GM12891 (cell line): Measurements from ENCODE around the gene AAR2.

ENCODE experiments used
- DNase-seq: peaks from one replicate; pipeline ENCODE4 v3.0.0; 2011; ENCODE audit warnings: low spot score; ENCODE audit not compliant: insufficient read length
- FAIRE-seq: peaks from 2 replicates; lab custom pipeline; 2011; peaks lifted over from hg19 to GRCh38; lab: Jason Lieb, UNC
- PAX5 ChIP-seq: IDR thresholded peaks from 2 replicates; pipeline ENCODE4 v1.6.1; 2011; ENCODE audit warnings: low read length, moderate library complexity, mild to moderate bottlenecking; ENCODE audit not compliant: insufficient read depth, severe bottlenecking
- POLR2A ChIP-seq: IDR thresholded peaks from 2 replicates; pipeline ENCODE4 v1.6.1; 2011; ENCODE audit warnings: low read depth, low read length, control low read depth
- POLR2AphosphoS5 ChIP-seq: IDR thresholded peaks from 2 replicates; pipeline ENCODE4 v1.6.1; 2011; ENCODE audit warnings: low read depth, low read length, control low read depth
- POU2F2 ChIP-seq: IDR thresholded peaks from 2 replicates; pipeline ENCODE4 v1.6.1; 2011; ENCODE audit warnings: low read depth, mild to moderate bottlenecking, control low read depth, low read length, moderate library complexity
- SPI1 ChIP-seq: IDR thresholded peaks from 2 replicates; pipeline ENCODE4 v1.6.1; 2011; ENCODE audit warnings: low read depth, low read length, control low read depth
- TAF1 ChIP-seq: IDR thresholded peaks from 2 replicates; pipeline ENCODE4 v1.6.1; 2011; ENCODE audit warnings: low read depth, low read length, control low read depth

The AAR2 gene

GRCh38 chr20:36238760-36239159 is 2.5 kb downstream of the AAR2 start:
- no peak for DNase-seq
- TF ChIP-seq POLR2A (no peak), POLR2AphosphoS5 (no peak), SPI1 (no peak), POU2F2 (no peak), TAF1 (no peak), PAX5 (no peak)
- FAIRE-seq: no peak

- FAIRE-seq (no peak), DNase-seq (no peak)
- TF ChIP-seq POU2F2 (no peak), PAX5 (no peak), SPI1 (no peak), POLR2A (no peak), TAF1 (no peak), POLR2AphosphoS5 (no peak)
Measured at GRCh38 chr20:36240076-36240475, 3.8 kb downstream of the AAR2 start.

DNA sequence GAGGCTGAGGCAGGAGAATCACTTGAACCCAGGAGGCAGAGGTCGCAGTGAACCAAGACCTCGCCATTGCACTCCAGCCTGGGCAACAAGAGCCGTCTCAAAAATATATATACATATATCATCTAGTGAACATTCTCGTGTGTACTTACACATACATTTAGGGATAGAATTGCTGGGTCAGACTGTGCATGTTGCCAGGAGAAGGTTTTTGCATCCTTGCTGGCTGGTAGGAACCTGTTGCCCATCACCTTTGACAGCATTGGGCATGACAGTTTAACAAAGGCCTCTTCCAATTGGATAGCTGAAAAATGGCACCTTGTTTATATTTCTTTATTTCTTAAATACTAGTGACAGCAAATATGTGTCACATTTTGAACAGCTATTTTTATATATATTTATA is 5.4 kb downstream of the AAR2 start:
- no peak for FAIRE-seq
- TF ChIP-seq TAF1 (no peak), PAX5 (no peak), POLR2A (no peak), POLR2AphosphoS5 (no peak), SPI1 (no peak), POU2F2 (no peak)
- no peak for DNase-seq

GRCh38 chr20:36243726-36244125 is 7.4 kb downstream of the AAR2 start:
- DNase-seq (no peak), FAIRE-seq (no peak)
- TF ChIP-seq PAX5 (no peak), POU2F2 (no peak), TAF1 (no peak), POLR2AphosphoS5 (no peak), POLR2A (no peak), SPI1 (no peak)

- TF ChIP-seq POLR2AphosphoS5: no peak
- no peak for TF ChIP-seq TAF1
- no peak for TF ChIP-seq PAX5
- no peak for TF ChIP-seq POLR2A
- no peak for TF ChIP-seq POU2F2
- TF ChIP-seq SPI1: no peak
- FAIRE-seq: no peak
Measured at GRCh38 chr20:36246401-36246800, 10.1 kb downstream of the AAR2 start.

DNA sequence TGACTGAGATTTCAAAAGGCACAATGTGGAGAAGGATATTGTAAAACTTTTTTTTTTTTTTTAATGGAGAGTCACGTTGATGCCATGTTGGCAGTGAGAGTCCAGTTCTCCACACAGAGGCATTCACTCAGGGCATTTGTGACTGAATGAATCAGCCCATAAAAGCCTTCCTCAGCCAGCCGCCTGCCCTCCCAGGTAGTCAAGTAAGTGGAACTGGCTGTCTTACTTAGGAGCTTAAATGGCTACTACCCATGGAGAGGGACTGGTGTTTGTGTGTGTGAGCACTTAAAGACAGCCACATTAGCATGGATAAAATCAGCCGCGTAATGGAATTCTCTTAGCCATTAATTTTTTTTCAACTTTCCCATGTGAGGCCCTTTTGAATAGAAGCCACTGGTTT is 12.6 kb downstream of the AAR2 start:
- TF ChIP-seq POLR2A (no peak), SPI1 (no peak), POU2F2 (no peak), POLR2AphosphoS5 (no peak), PAX5 (no peak), TAF1 (no peak)
- DNase-seq: no peak
- FAIRE-seq: no peak

More at GRCh38 chr20:36246401-36246800, 10.1 kb downstream of the AAR2 start:
- DNase-seq: no peak

GRCh38 chr20:36249450-36249849 is 13.2 kb downstream of the AAR2 start:
- FAIRE-seq: no peak

GRCh38 chr20:36251426-36251825 is 15.1 kb downstream of the AAR2 start:
- no peak for FAIRE-seq

More at GRCh38 chr20:36249450-36249849, 13.2 kb downstream of the AAR2 start:
- TF ChIP-seq SPI1: no peak
- TF ChIP-seq TAF1: no peak
- TF ChIP-seq PAX5: no peak
- no peak for TF ChIP-seq POLR2A
- TF ChIP-seq POU2F2: no peak
- no peak for TF ChIP-seq POLR2AphosphoS5
- DNase-seq: no peak

DNA sequence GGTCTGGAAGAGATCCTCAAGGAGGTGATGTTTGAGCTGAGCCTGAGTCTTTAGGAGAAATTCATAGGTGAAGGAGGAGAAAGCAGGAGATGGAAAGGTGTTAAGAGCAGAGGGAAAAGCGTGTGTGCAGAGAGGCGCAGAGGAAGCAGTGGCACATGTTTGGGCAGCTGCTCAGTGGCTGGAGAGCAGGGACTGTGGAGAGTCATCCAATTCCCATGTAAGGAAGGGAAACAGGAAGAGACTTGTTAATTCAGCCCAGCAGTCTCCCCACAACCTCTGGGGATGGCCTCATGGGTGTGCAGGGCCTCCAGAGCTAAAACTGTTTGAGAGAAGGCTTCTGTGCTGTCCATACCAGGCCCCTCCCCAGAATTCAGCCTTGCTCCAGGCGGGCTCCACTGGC is 16.2 kb downstream of the AAR2 start:
- TF ChIP-seq SPI1: no peak
- TF ChIP-seq PAX5: no peak
- no peak for TF ChIP-seq POLR2AphosphoS5
- no peak for TF ChIP-seq TAF1
- TF ChIP-seq POLR2A: no peak
- TF ChIP-seq POU2F2: no peak
- FAIRE-seq (no peak), DNase-seq (no peak)

More at GRCh38 chr20:36251426-36251825, 15.1 kb downstream of the AAR2 start:
- DNase-seq: no peak
- TF ChIP-seq PAX5 (no peak), TAF1 (no peak), POU2F2 (no peak), POLR2AphosphoS5 (no peak), SPI1 (no peak), POLR2A (no peak)

GRCh38 chr20:36253036-36253435 is 16.8 kb downstream of the AAR2 start:
- DNase-seq: no peak
- no peak for FAIRE-seq
- no peak for TF ChIP-seq TAF1
